ENCODE measurements around the gene ACAT2.

- TF ChIP-seq, protein P1, sequence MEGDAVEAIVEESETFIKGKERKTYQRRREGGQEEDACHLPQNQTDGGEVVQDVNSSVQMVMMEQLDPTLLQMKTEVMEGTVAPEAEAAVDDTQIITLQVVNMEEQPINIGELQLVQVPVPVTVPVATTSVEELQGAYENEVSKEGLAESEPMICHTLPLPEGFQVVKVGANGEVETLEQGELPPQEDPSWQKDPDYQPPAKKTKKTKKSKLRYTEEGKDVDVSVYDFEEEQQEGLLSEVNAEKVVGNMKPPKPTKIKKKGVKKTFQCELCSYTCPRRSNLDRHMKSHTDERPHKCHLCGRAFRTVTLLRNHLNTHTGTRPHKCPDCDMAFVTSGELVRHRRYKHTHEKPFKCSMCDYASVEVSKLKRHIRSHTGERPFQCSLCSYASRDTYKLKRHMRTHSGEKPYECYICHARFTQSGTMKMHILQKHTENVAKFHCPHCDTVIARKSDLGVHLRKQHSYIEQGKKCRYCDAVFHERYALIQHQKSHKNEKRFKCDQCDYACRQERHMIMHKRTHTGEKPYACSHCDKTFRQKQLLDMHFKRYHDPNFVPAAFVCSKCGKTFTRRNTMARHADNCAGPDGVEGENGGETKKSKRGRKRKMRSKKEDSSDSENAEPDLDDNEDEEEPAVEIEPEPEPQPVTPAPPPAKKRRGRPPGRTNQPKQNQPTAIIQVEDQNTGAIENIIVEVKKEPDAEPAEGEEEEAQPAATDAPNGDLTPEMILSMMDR (IDR thresholded peaks at IDR 0.05) = no peak
- TF ChIP-seq POLR2A (IDR thresholded peaks at IDR 0.05) = no peak
These were observed 59.3 kb downstream of the ACAT2 start for GRCh38 chr6:159821122-159821521.

All from testis (tissue), 2 donors.